Chondrocyte (in vitro differentiated cells): ENCODE data around the gene CPNE8. TPM values are rescaled to one million over a fixed set of nuclear protein-coding genes. Genes with fewer than 3 reads are reported as not detected.

Experiments
- DNase-seq: peaks from one replicate; pipeline ENCODE4 v3.0.0; 2021; ENCODE audit warnings: mixed read lengths, low spot score
- H3K27ac Mint-ChIP-seq: one replicate; pipeline ENCODE4 v1.8.0; 2021; ENCODE audit warnings: mild to moderate bottlenecking, moderate library complexity, mixed read lengths; ENCODE audit not compliant: unreplicated experiment
- H3K27me3 Mint-ChIP-seq: 2 replicates; pipeline ENCODE4 v1.8.0; 2021; ENCODE audit warnings: low read depth, mixed read lengths
- H3K36me3 Mint-ChIP-seq: 2 replicates; pipeline ENCODE4 v1.8.0; 2021; ENCODE audit warnings: low read depth, mixed read lengths
- H3K4me1 Mint-ChIP-seq: 2 replicates; pipeline ENCODE4 v1.8.0; 2021; ENCODE audit warnings: low read depth, mild to moderate bottlenecking, mixed read lengths
- H3K4me3 Mint-ChIP-seq: one replicate; pipeline ENCODE4 v1.8.0; 2021; ENCODE audit warnings: mild to moderate bottlenecking, moderate library complexity, mixed read lengths; ENCODE audit not compliant: unreplicated experiment
- H3K9me3 Mint-ChIP-seq: 2 replicates; pipeline ENCODE4 v1.8.0; 2021; ENCODE audit warnings: low read depth, mixed read lengths
- CTCF ChIP-seq: fragments of 200-600 bp; sonication (generic); IDR thresholded peaks from 2 replicates; pipeline ENCODE4 v1.5.0; 2021; ENCODE audit warnings: antibody characterized with exemption, mild to moderate bottlenecking, moderate library complexity
- total RNA-seq: library from RNA; stranded (reverse); gene quantifications from 3 replicates; pipeline ENCODE4 v1.2.1, GENCODE V29; 2021

The CPNE8 gene
- total RNA-seq, 1 donor from 2014 or later: 10.6 TPM

- H3K36me3 Mint-ChIP-seq: peaks cover 2% of the 10 kb centered on the region
- no peak overlapping the region for H3K27ac Mint-ChIP-seq
- H3K4me1 Mint-ChIP-seq: peaks cover 3% of the 10 kb centered on the region
- no peak for DNase-seq
- TF ChIP-seq CTCF: no peak
- H3K4me3 Mint-ChIP-seq: no peak overlapping the region
- no peaks in the 10 kb centered on the region for H3K9me3 Mint-ChIP-seq
- no peaks in the 10 kb centered on the region for H3K27me3 Mint-ChIP-seq
Observed at GRCh38 chr12:38823314-38823713, 82.1 kb downstream of the CPNE8 start.

GRCh38 chr12:38817942-38818341, 87.4 kb downstream of the CPNE8 start:
- no peak for TF ChIP-seq CTCF
- no peak overlapping the region for H3K27ac Mint-ChIP-seq

GRCh38 chr12:38813923-38814322, 91.5 kb downstream of the CPNE8 start:
- Mint-ChIP-seq H3K4me3 (no peak overlapping the region), H3K27me3 (no peaks in the 10 kb centered on the region), H3K9me3 (peaks cover 2% of the 10 kb centered on the region), H3K4me1 (no peaks in the 10 kb centered on the region), H3K36me3 (peaks cover 9% of the 10 kb centered on the region), H3K27ac (no peak overlapping the region)
- no peak for DNase-seq
- no peak for TF ChIP-seq CTCF

More at GRCh38 chr12:38817942-38818341, 87.4 kb downstream of the CPNE8 start:
- H3K36me3 Mint-ChIP-seq: peaks cover under 1% of the 10 kb centered on the region
- no peaks in the 10 kb centered on the region for H3K27me3 Mint-ChIP-seq
- DNase-seq: no peak
- H3K9me3 Mint-ChIP-seq: no peaks in the 10 kb centered on the region
- no peak overlapping the region for H3K4me3 Mint-ChIP-seq
- H3K4me1 Mint-ChIP-seq: no peaks in the 10 kb centered on the region

GRCh38 chr12:38811814-38812356, 93.5 kb downstream of the CPNE8 start:
- H3K4me1 Mint-ChIP-seq: no peaks in the 10 kb centered on the region
- no peak for DNase-seq
- TF ChIP-seq CTCF: no peak
- no peak overlapping the region for H3K27ac Mint-ChIP-seq
- peaks cover 9% of the 10 kb centered on the region for H3K36me3 Mint-ChIP-seq
- no peak overlapping the region for H3K4me3 Mint-ChIP-seq
- peaks cover 2% of the 10 kb centered on the region for H3K9me3 Mint-ChIP-seq
- no peaks in the 10 kb centered on the region for H3K27me3 Mint-ChIP-seq

GRCh38 chr12:38809832-38810231, 95.6 kb downstream of the CPNE8 start:
- Mint-ChIP-seq H3K4me1 (no peaks in the 10 kb centered on the region), H3K9me3 (peaks cover 2% of the 10 kb centered on the region), H3K36me3 (peaks cover 9% of the 10 kb centered on the region), H3K27me3 (no peaks in the 10 kb centered on the region), H3K4me3 (no peak overlapping the region), H3K27ac (no peak overlapping the region)
- DNase-seq: no peak
- TF ChIP-seq CTCF: no peak
